Measurements from ENCODE around the gene GTF2H3.

GRCh38 chr12:123607756-123608155 lies 25.9 kb upstream of the GTF2H3 start:
- TF ChIP-seq EZH2 (IDR thresholded peaks at IDR 0.05; ENCODE audit: low read depth, unreplicated experiment) = no peak
- TF ChIP-seq CTCF (conservative IDR thresholded peaks at IDR 0.05; ENCODE audit: low read depth in 2 of 2) = no peak
- TF ChIP-seq REST (IDR thresholded peaks at IDR 0.05; ENCODE audit: unreplicated experiment) = no peak
- TF ChIP-seq POLR2AphosphoS5 (IDR thresholded peaks at IDR 0.05; ENCODE audit: low read depth) = no peak
- no peak for TF ChIP-seq EZH2phosphoT487 (IDR thresholded peaks at IDR 0.05; ENCODE audit: unreplicated experiment)
- TF ChIP-seq JUNB (IDR thresholded peaks at IDR 0.05; ENCODE audit: unreplicated experiment) = no peak
- TF ChIP-seq CREB1 (CRISPR knock-in tag; IDR thresholded peaks at IDR 0.05; ENCODE audit: low read depth) = no peak
- no peak for TF ChIP-seq ZNF331 (CRISPR knock-in tag; IDR thresholded peaks at IDR 0.05; ENCODE audit: low read depth)
- no peak for TF ChIP-seq ETS1 (IDR thresholded peaks at IDR 0.05)
- no peak for TF ChIP-seq ZNF114 (CRISPR knock-in tag; IDR thresholded peaks at IDR 0.05)

All from GM23338 (cell line).